ENCODE measurements around the gene EXT2. TPM values are rescaled to one million over a fixed set of nuclear protein-coding genes. Genes with fewer than 3 reads are reported as not detected.
A peak's percentile ranks its signal among the peaks of the same experiment; 100 is the strongest.

Gene EXT2
- total RNA-seq, 6 experiments from 2014 or later = 105 to 130 (median 118) TPM

DNA sequence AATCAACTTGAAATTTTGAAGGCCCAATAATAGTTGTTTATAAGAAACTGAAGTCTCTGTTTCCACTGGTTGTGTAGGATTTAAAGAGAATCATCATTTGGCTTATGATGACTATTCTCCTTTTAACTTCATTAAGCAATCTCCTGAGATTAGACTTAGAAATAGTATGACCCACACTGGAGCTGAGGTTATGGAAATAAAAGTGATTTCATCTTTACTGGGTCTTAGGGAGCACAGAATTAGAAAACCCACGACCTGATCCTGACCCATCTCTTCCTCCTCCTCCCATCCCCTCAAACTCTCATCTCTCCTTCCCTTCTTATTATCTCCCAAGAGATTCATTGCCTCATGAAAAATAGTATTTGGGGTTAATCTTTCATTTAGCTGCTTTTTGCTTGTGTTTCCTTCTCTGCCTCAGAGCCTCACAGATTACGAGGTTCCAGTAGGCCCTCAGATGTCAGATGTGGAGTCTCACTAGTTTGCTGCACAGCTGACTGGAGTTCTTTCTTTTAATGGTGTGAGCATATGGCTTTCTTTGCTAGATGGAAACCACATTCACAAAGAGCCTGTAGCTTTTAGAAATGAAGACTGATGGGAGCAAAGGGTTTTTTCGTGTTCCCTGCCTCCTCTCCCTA is 129.5 kb downstream of the EXT2 start:
- TF ChIP-seq, protein P1, sequence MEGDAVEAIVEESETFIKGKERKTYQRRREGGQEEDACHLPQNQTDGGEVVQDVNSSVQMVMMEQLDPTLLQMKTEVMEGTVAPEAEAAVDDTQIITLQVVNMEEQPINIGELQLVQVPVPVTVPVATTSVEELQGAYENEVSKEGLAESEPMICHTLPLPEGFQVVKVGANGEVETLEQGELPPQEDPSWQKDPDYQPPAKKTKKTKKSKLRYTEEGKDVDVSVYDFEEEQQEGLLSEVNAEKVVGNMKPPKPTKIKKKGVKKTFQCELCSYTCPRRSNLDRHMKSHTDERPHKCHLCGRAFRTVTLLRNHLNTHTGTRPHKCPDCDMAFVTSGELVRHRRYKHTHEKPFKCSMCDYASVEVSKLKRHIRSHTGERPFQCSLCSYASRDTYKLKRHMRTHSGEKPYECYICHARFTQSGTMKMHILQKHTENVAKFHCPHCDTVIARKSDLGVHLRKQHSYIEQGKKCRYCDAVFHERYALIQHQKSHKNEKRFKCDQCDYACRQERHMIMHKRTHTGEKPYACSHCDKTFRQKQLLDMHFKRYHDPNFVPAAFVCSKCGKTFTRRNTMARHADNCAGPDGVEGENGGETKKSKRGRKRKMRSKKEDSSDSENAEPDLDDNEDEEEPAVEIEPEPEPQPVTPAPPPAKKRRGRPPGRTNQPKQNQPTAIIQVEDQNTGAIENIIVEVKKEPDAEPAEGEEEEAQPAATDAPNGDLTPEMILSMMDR (IDR thresholded peaks at IDR 0.05) = no peak
- no peak overlapping the region for H3K4me3 Mint-ChIP-seq
- H3K4me1 Mint-ChIP-seq (ENCODE audit: low read depth) = peaks cover 72% of the 10 kb centered on the region
- H3K27me3 Mint-ChIP-seq (ENCODE audit: insufficient read depth) = no peaks in the 10 kb centered on the region; the same call in none of the 2 replicates
- no peaks in the 10 kb centered on the region; the same call in 1 of the 2 replicates for H3K36me3 Mint-ChIP-seq (ENCODE audit: low read depth)
- no peak overlapping the region for H3K27ac Mint-ChIP-seq
- no peak for DNase-seq
- H3K9me3 Mint-ChIP-seq = no peaks in the 10 kb centered on the region

DNA sequence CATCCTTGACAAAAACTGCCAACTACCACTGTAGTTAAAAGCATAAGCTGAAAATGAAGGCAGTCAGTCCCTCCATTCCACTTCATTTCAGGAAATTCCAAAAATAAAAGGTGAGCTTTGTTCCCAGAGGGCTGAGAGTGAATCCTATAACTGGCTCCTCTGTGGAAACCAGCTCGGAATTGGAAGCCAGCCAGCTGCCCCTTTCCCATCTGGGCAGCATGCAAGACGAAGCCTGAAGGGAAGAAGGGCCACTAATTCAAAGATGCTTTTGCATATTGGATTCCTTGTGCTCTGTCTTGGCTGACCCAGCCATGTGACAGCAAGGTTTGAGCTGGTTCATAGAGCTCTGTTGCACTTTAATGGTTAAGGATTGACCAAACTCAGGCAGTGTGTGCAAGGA is 131.0 kb downstream of the EXT2 start:
- no peaks in the 10 kb centered on the region; the same call in 1 of the 2 replicates for H3K36me3 Mint-ChIP-seq (ENCODE audit: low read depth)
- no peak overlapping the region for H3K4me3 Mint-ChIP-seq

DNA sequence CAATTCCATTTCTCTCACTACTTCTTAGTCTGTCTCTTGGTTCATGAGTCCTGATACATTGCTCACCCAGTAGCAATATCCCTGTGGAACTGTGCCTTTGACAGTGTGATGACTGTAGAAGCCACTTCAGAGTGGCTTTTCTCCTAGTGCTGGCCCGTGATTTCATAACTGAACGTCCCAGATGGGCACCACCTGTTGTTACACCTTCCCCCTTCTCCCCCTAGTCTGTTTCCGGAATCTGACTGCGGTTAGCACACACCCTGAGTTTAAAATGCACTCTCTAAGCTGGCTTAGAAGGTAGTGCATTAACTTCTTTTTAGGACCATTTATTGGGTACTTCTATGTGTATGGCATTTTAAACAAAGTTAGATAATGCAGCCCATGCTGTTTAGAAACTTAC is 131.5 kb downstream of the EXT2 start:
- Mint-ChIP-seq H3K36me3 (ENCODE audit: low read depth) (no peaks in the 10 kb centered on the region; the same call in 1 of the 2 replicates), H3K9me3 (no peaks in the 10 kb centered on the region), H3K4me1 (ENCODE audit: low read depth) (peaks cover 57% of the 10 kb centered on the region), H3K27me3 (ENCODE audit: insufficient read depth) (no peaks in the 10 kb centered on the region; the same call in none of the 2 replicates), H3K27ac (no peak overlapping the region), H3K4me3 (no peak overlapping the region)
- TF ChIP-seq, protein P1 (IDR thresholded peaks at IDR 0.05) = no peak
- DNase-seq = no peak

More for the DNA sequence above, 131.0 kb downstream of the EXT2 start:
- no peaks in the 10 kb centered on the region for H3K9me3 Mint-ChIP-seq
- H3K27me3 Mint-ChIP-seq (ENCODE audit: insufficient read depth) = no peaks in the 10 kb centered on the region; the same call in none of the 2 replicates
- no peak overlapping the region for H3K27ac Mint-ChIP-seq
- no peak for DNase-seq
- TF ChIP-seq, protein P1 (IDR thresholded peaks at IDR 0.05) = no peak
- peaks cover 62% of the 10 kb centered on the region for H3K4me1 Mint-ChIP-seq (ENCODE audit: low read depth)

GRCh38 chr11:44228379-44228778 is 132.9 kb downstream of the EXT2 start:
- H3K9me3 Mint-ChIP-seq = no peaks in the 10 kb centered on the region
- TF ChIP-seq, protein P1 (IDR thresholded peaks at IDR 0.05) = no peak
- DNase-seq = no peak
- no peaks in the 10 kb centered on the region; the same call in 1 of the 2 replicates for H3K36me3 Mint-ChIP-seq (ENCODE audit: low read depth)
- H3K27me3 Mint-ChIP-seq (ENCODE audit: insufficient read depth) = no peaks in the 10 kb centered on the region; the same call in 1 of the 2 replicates
- no peak overlapping the region for H3K4me3 Mint-ChIP-seq
- H3K4me1 Mint-ChIP-seq (ENCODE audit: low read depth) = peaks cover 43% of the 10 kb centered on the region
- no peak overlapping the region for H3K27ac Mint-ChIP-seq

GRCh38 chr11:44229098-44229497 is 133.6 kb downstream of the EXT2 start:
- H3K27ac Mint-ChIP-seq = peak overlapping the region; percentile 48
- TF ChIP-seq, protein P1 (IDR thresholded peaks at IDR 0.05) = no peak
- no peaks in the 10 kb centered on the region; the same call in 1 of the 2 replicates for H3K27me3 Mint-ChIP-seq (ENCODE audit: insufficient read depth)
- H3K36me3 Mint-ChIP-seq (ENCODE audit: low read depth) = no peaks in the 10 kb centered on the region; the same call in 1 of the 2 replicates
- no peak for DNase-seq
- no peaks in the 10 kb centered on the region for H3K9me3 Mint-ChIP-seq
- H3K4me3 Mint-ChIP-seq = no peak overlapping the region
- H3K4me1 Mint-ChIP-seq (ENCODE audit: low read depth) = peaks cover 36% of the 10 kb centered on the region

Measured in HFFc6 (cell line).